HepG2 (cell line): Measurements from ENCODE around the gene MBD4. TPM values are rescaled to one million over a fixed set of nuclear protein-coding genes. Genes with fewer than 3 reads are reported as not detected.

ENCODE experiments used
- ARHGAP35 ChIP-seq: sonication (generic); formaldehyde crosslinking; IDR thresholded peaks from 2 replicates; pipeline ENCODE4 v1.9.0; 2022; ENCODE audit warnings: mild to moderate bottlenecking, inconsistent platforms, moderate library complexity, missing genetic modification reagents, borderline replicate concordance
- CBX5 ChIP-seq: sonication (generic); formaldehyde crosslinking; IDR thresholded peaks from 2 replicates; pipeline ENCODE4 v1.4.0; 2020; ENCODE audit warnings: missing genetic modification reagents, borderline replicate concordance
- FOXC1 ChIP-seq: sonication (generic); formaldehyde crosslinking; IDR thresholded peaks from 2 replicates; pipeline ENCODE4 v1.8.0; 2022; ENCODE audit warnings: mild to moderate bottlenecking, missing genetic modification reagents, borderline replicate concordance
- HES4 ChIP-seq: sonication (generic); formaldehyde crosslinking; IDR thresholded peaks from 2 replicates; pipeline ENCODE4 v1.9.0; 2021; ENCODE audit warnings: mild to moderate bottlenecking, missing genetic modification reagents, borderline replicate concordance
- HMGXB4 ChIP-seq, 2 experiments: sonication (generic) in 1 of 2; formaldehyde crosslinking in 1 of 2; IDR thresholded peaks; 2 replicates each; pipeline versions ENCODE4 v1.4.0 to v1.6.1; 2018 to 2020; ENCODE audit warnings: missing genetic modification reagents in 2 of 2, borderline replicate concordance in 1 of 2, low read depth in 1 of 2, mild to moderate bottlenecking in 1 of 2, missing biosample characterization in 1 of 2
- HNRNPLL ChIP-seq: fragments of 200-400 bp; formaldehyde crosslinking; IDR thresholded peaks from 2 replicates; pipeline ENCODE4 v1.6.1; 2017; ENCODE audit warnings: mild to moderate bottlenecking, low read depth, low read length; ENCODE audit not compliant: poor library complexity, severe bottlenecking
- PHF20 ChIP-seq: sonication (generic); formaldehyde crosslinking; IDR thresholded peaks from 2 replicates; pipeline ENCODE4 v1.5.0; 2020; ENCODE audit warnings: mild to moderate bottlenecking, missing genetic modification reagents
- PHF21A ChIP-seq: sonication (generic); formaldehyde crosslinking; IDR thresholded peaks from 2 replicates; pipeline ENCODE4 v1.5.0; 2020; ENCODE audit warnings: mild to moderate bottlenecking, missing genetic modification reagents
- RXRB ChIP-seq: IDR thresholded peaks from 2 replicates; pipeline ENCODE4 v1.6.1; 2016; ENCODE audit warnings: borderline replicate concordance, missing genetic modification reagents, missing compliant biosample characterization
- SKI ChIP-seq: fragments of 450-650 bp; IDR thresholded peaks from one replicate; pipeline ENCODE4 v1.6.1; 2018; ENCODE audit warnings: mild to moderate bottlenecking; ENCODE audit not compliant: partially characterized antibody
- ZBTB21 ChIP-seq: sonication (generic); formaldehyde crosslinking; IDR thresholded peaks from 2 replicates; pipeline ENCODE4 v1.4.0; 2020; ENCODE audit warnings: missing genetic modification reagents
- ZFX ChIP-seq: sonication (generic); formaldehyde crosslinking; IDR thresholded peaks from 2 replicates; pipeline ENCODE4 v1.4.0; 2020; ENCODE audit warnings: mild to moderate bottlenecking, low read depth, missing genetic modification reagents, moderate library complexity
- ZFY ChIP-seq: sonication (generic); formaldehyde crosslinking; IDR thresholded peaks from 2 replicates; pipeline ENCODE4 v1.4.0; 2020; ENCODE audit warnings: missing genetic modification reagents
- ZNF317 ChIP-seq: sonication (generic); formaldehyde crosslinking; IDR thresholded peaks from 2 replicates; pipeline ENCODE4 v1.5.0; 2020; ENCODE audit warnings: mild to moderate bottlenecking, missing genetic modification reagents
- ZNF337 ChIP-seq: sonication (generic); formaldehyde crosslinking; IDR thresholded peaks from 2 replicates; pipeline ENCODE4 v1.5.1; 2020; ENCODE audit warnings: missing genetic modification reagents, low read depth, mild to moderate bottlenecking, borderline replicate concordance
- ZNF547 ChIP-seq: sonication (generic); formaldehyde crosslinking; IDR thresholded peaks from 2 replicates; pipeline ENCODE4 v1.5.1; 2020; ENCODE audit warnings: mild to moderate bottlenecking, missing genetic modification reagents
- ZNF792 ChIP-seq: IDR thresholded peaks from 2 replicates; pipeline ENCODE4 v1.6.1; 2016
- polyA plus RNA-seq, 8 experiments: library from polyadenylated mRNA; depleted of rRNA in 3 of 8; stranded (reverse) in 7 of 8; unstranded in 1 of 8; fragments of >200 nt; fragmentation: Illumina TruSeq in 4 of 8; extraction: Trizol in 4 of 8; gene quantifications; 2 replicates each; pipeline versions ENCODE4 v1.2.1 to v1.2.3, GENCODE V29; 2011 to 2016; ENCODE audit warnings: low read depth in 4 of 8, missing spikeins in 1 of 8, mixed read lengths in 1 of 8; ENCODE audit not compliant: insufficient read depth in 1 of 8
- total RNA-seq, 5 experiments: library from RNA; depleted of rRNA; stranded (reverse); fragments of >200 nt; fragmentation: Illumina TruSeq; extraction: Trizol; gene quantifications; 2 replicates each; pipeline ENCODE4 v1.2.3, GENCODE V29; 2016; ENCODE audit warnings: low read depth in 1 of 5
- TF ChIP-seq, protein P1 (sequence below): sonication (generic); formaldehyde crosslinking; IDR thresholded peaks from 2 replicates; pipeline ENCODE4 v1.8.1; 2023; ENCODE audit warnings: missing genetic modification reagents, mild to moderate bottlenecking, borderline replicate concordance
- TF ChIP-seq, protein P2 (sequence below), 2 experiments: fragments of 450-650 bp in 1 of 2; sonication (generic) in 1 of 2; formaldehyde crosslinking; IDR thresholded peaks; 2 replicates each; pipeline versions ENCODE4 v1.5.0 to v1.8.0; 2020 to 2022; ENCODE audit warnings: mild to moderate bottlenecking in 1 of 2, missing genetic modification reagents in 1 of 2
- TF ChIP-seq, protein P3 (sequence below): sonication (generic); formaldehyde crosslinking; conservative IDR thresholded peaks from 2 replicates; pipeline ENCODE4 v1.4.0; 2020; ENCODE audit warnings: missing genetic modification reagents

The MBD4 gene
- total and polyA plus RNA-seq, 2 of the 13 experiments (the other 11 are each of a cell fraction or from before 2014, with no cell fraction given), result 14.9 to 25.3 TPM

GRCh38 chr3:129439817-129440617, at the start of gene MBD4, which contains the start of gene IFT122 (continued):
- TF ChIP-seq, protein P1, sequence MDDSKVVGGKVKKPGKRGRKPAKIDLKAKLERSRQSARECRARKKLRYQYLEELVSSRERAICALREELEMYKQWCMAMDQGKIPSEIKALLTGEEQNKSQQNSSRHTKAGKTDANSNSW (CRISPR knock-in tag), result peak; percentile 78; the same call in 1 of the 2 replicates
- TF ChIP-seq HES4 (CRISPR knock-in tag), result peak; percentile 22; the same call in 1 of the 2 replicates
- peak; percentile 12; the same call in 1 of the 2 replicates for TF ChIP-seq RXRB (CRISPR knock-in tag)
- TF ChIP-seq ZFX, result peak; percentile 59
- TF ChIP-seq ZNF547 (CRISPR knock-in tag), result peak; percentile 40; the same call in 1 of the 2 replicates
- peak; percentile 85 for TF ChIP-seq ZNF317
- TF ChIP-seq CBX5 (CRISPR knock-in tag), result peak; percentile 57; the same call in 1 of the 2 replicates
- peak; percentile 88 for TF ChIP-seq HNRNPLL
- peak; percentile 69; the same call in 1 of the 2 replicates for TF ChIP-seq FOXC1
- TF ChIP-seq, protein P2, sequence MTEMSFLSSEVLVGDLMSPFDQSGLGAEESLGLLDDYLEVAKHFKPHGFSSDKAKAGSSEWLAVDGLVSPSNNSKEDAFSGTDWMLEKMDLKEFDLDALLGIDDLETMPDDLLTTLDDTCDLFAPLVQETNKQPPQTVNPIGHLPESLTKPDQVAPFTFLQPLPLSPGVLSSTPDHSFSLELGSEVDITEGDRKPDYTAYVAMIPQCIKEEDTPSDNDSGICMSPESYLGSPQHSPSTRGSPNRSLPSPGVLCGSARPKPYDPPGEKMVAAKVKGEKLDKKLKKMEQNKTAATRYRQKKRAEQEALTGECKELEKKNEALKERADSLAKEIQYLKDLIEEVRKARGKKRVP (CRISPR knock-in tag; IDR thresholded peaks at IDR 0.05), result peak in 1 of 2 experiments; percentile 62; a peak in 2 of 4 replicates
- peak; percentile 70 for TF ChIP-seq ZNF337 (CRISPR knock-in tag)
- TF ChIP-seq PHF21A, result peak; percentile 72
- 0 out of 2 replicates have a peak, but pooled peaks have one; percentile 62 for TF ChIP-seq ARHGAP35 (CRISPR knock-in tag)
- peak; percentile 23; the same call in 1 of the 2 replicates for TF ChIP-seq ZNF792 (CRISPR knock-in tag)
- TF ChIP-seq PHF20 (CRISPR knock-in tag), result peak; percentile 70
- peak; percentile 59 to 65; a peak in 2 of 4 replicates for TF ChIP-seq HMGXB4 (CRISPR knock-in tag; IDR thresholded peaks at IDR 0.05; ENCODE audit: borderline replicate concordance in 1 of 2, low read depth in 1 of 2)
- TF ChIP-seq ZBTB21 (CRISPR knock-in tag), result no peak
- peak; percentile 66 for TF ChIP-seq ZFY
- TF ChIP-seq, protein P3, sequence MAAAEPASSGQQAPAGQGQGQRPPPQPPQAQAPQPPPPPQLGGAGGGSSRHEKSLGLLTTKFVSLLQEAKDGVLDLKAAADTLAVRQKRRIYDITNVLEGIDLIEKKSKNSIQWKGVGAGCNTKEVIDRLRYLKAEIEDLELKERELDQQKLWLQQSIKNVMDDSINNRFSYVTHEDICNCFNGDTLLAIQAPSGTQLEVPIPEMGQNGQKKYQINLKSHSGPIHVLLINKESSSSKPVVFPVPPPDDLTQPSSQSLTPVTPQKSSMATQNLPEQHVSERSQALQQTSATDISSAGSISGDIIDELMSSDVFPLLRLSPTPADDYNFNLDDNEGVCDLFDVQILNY, result 0 out of 2 replicates have a peak, but pooled peaks have one; percentile 41
- TF ChIP-seq SKI, result peak; percentile 63
